Activated naive CD8-positive, alpha-beta T cell treated with anti-CD3 and anti-CD28 coated beads, Interleukin-2, amount 50 U/mL, for 24 hours (primary cell): ENCODE data around the gene STARD5.

Source experiments
- ATAC-seq: fragments of 150-1000 bp; cut with Tn5 transposase; one replicate; pipeline ENCODE4 v1.10.0; 2021
- DNase-seq: peaks from one replicate; pipeline ENCODE4 v3.0.0; 2021
- H3K27ac Mint-ChIP-seq: one replicate; pipeline ENCODE4 v1.8.0; 2021; ENCODE audit warnings: mild to moderate bottlenecking, mixed read lengths
- H3K27me3 Mint-ChIP-seq: one replicate; pipeline ENCODE4 v1.8.0; 2021; ENCODE audit warnings: mixed read lengths
- H3K36me3 Mint-ChIP-seq: one replicate; pipeline ENCODE4 v1.8.0; 2021; ENCODE audit warnings: low read depth, mixed read lengths
- H3K4me1 Mint-ChIP-seq: one replicate; pipeline ENCODE4 v1.8.0; 2021; ENCODE audit warnings: mixed read lengths
- H3K4me3 Mint-ChIP-seq: one replicate; pipeline ENCODE4 v1.8.0; 2021; ENCODE audit warnings: mild to moderate bottlenecking, moderate library complexity, mixed read lengths
- H3K9me3 Mint-ChIP-seq: one replicate; pipeline ENCODE4 v1.8.0; 2021; ENCODE audit warnings: mixed read lengths

STARD5 gene

DNA sequence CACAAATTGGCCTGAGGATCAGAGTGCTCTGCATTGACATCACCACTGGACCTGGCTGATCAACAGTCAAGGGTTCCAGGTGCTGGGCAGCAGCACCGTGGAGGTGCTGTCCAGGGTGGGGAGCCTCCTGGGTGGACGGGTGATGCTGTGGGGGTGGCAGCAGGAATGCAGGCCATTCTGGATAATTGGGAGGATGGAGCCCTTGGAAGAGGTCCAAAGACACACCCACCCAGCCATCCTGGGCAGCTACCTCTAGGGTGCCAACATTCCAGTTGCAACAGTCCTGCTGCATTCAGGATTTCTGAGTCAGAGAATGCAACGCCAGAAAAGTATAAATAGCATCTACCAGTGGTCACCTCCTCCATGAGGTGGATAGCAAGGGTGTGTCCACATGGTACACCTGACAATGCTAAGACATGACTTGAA lies 26.8 kb downstream of the STARD5 start:
- peak; percentile 12 for DNase-seq
- H3K36me3 Mint-ChIP-seq, result peaks cover 39% of the 10 kb centered on the region
- peak overlapping the region; percentile 96 for H3K4me3 Mint-ChIP-seq
- no peaks in the 10 kb centered on the region for H3K27me3 Mint-ChIP-seq
- H3K27ac Mint-ChIP-seq, result peak overlapping the region; percentile 98
- no peak for ATAC-seq
- H3K4me1 Mint-ChIP-seq, result peaks cover 92% of the 10 kb centered on the region
- H3K9me3 Mint-ChIP-seq, result no peaks in the 10 kb centered on the region

DNA sequence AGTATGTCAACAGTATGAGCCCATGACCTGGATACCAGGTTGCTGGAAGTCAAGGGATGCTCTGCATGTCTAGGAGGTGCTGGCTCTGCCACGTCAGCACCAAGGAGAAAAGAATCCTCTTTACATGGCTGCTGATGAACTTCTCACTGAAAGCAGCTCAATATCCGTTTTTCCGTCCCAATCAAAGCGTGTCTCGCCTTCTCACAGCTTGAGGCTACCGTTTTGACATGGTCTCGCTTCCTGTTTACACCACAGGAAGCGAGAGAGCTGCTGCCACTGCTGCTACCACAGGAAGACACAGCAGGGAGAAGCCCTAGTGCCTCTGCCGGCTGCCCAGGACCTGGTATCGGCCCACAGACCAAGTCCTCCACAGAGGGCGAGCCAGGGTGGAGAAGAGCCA lies 27.3 kb downstream of the STARD5 start:
- no peaks in the 10 kb centered on the region for H3K9me3 Mint-ChIP-seq
- DNase-seq, result peak; percentile 71
- peak overlapping the region; percentile 96 for H3K4me3 Mint-ChIP-seq
- no peaks in the 10 kb centered on the region for H3K27me3 Mint-ChIP-seq
- peaks cover 92% of the 10 kb centered on the region for H3K4me1 Mint-ChIP-seq
- peak overlapping the region; percentile 98 for H3K27ac Mint-ChIP-seq
- ATAC-seq, result peak; percentile 59
- H3K36me3 Mint-ChIP-seq, result peaks cover 34% of the 10 kb centered on the region

- H3K27me3 Mint-ChIP-seq, result no peaks in the 10 kb centered on the region
- peaks cover 92% of the 10 kb centered on the region for H3K4me1 Mint-ChIP-seq
- H3K27ac Mint-ChIP-seq, result peak overlapping the region; percentile 98
- ATAC-seq, result no peak
- no peaks in the 10 kb centered on the region for H3K9me3 Mint-ChIP-seq
- H3K36me3 Mint-ChIP-seq, result peaks cover 30% of the 10 kb centered on the region
- H3K4me3 Mint-ChIP-seq, result peak overlapping the region; percentile 96
- DNase-seq, result peak; percentile 8
Measured at GRCh38 chr15:81296186-81296585, 27.8 kb downstream of the STARD5 start.

DNA sequence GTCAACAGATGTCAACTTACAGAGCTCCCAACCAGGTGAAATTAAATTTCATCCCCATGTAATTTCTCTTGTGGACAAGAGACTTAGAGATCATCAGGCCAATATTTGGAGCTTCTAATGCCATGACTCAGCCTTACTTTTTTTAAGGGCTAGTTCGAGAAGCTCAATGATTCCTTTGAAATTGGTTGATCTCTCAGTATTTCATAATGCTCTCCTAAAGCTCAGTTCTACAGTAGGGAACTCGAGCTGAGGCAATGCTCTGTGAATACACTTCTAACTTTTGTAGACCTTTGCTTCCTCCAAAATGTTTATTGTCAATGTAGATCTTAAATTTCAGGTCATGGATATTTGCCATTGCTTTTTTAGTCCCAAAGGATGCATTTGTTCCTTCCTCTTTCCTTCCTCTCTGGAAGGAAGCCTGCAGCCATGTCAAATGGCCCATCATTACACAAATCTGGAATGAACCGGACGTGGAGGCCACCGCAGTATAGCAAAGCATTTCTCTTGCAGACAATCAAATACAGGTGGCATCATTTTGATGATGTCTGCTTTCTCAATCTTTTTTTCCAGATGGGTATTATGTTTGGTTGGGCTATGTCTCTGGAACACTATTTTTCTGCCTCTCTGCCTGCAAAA lies 28.3 kb downstream of the STARD5 start:
- Mint-ChIP-seq H3K4me3 (peak overlapping the region; percentile 96), H3K27me3 (no peaks in the 10 kb centered on the region), H3K9me3 (no peaks in the 10 kb centered on the region), H3K36me3 (peaks cover 24% of the 10 kb centered on the region), H3K4me1 (peaks cover 91% of the 10 kb centered on the region), H3K27ac (peak overlapping the region; percentile 98)
- DNase-seq, result no peak
- ATAC-seq, result no peak

- Mint-ChIP-seq H3K4me1 (peaks cover 95% of the 10 kb centered on the region), H3K36me3 (peaks cover 14% of the 10 kb centered on the region), H3K27ac (peak overlapping the region; percentile 98), H3K27me3 (no peaks in the 10 kb centered on the region), H3K9me3 (no peaks in the 10 kb centered on the region), H3K4me3 (peak overlapping the region; percentile 96)
- DNase-seq, result peak; percentile 47
- no peak for ATAC-seq
Measured at GRCh38 chr15:81294516-81294880, 29.4 kb downstream of the STARD5 start.

GRCh38 chr15:81293728-81294515 lies 30.0 kb downstream of the STARD5 start:
- Mint-ChIP-seq H3K9me3 (no peaks in the 10 kb centered on the region), H3K4me3 (peak overlapping the region; percentile 96), H3K36me3 (peaks cover 9% of the 10 kb centered on the region), H3K27ac (peak overlapping the region; percentile 98), H3K27me3 (no peaks in the 10 kb centered on the region), H3K4me1 (peaks cover 97% of the 10 kb centered on the region)
- ATAC-seq (peak; percentile 69), DNase-seq (peak; percentile 76)

GRCh38 chr15:81292523-81293001 lies 31.4 kb downstream of the STARD5 start:
- peaks cover 10% of the 10 kb centered on the region for H3K9me3 Mint-ChIP-seq
- DNase-seq, result peak; percentile 67
- ATAC-seq, result peak; percentile 20
- H3K4me3 Mint-ChIP-seq, result peak overlapping the region; percentile 96
- H3K4me1 Mint-ChIP-seq, result peaks cover 96% of the 10 kb centered on the region
- H3K27me3 Mint-ChIP-seq, result no peaks in the 10 kb centered on the region
- H3K27ac Mint-ChIP-seq, result peak overlapping the region; percentile 98
- H3K36me3 Mint-ChIP-seq, result peaks cover 14% of the 10 kb centered on the region

GRCh38 chr15:81291916-81292522 lies 31.9 kb downstream of the STARD5 start:
- peaks cover 12% of the 10 kb centered on the region for H3K9me3 Mint-ChIP-seq
- peak overlapping the region; percentile 96 for H3K4me3 Mint-ChIP-seq
- H3K4me1 Mint-ChIP-seq, result peaks cover 97% of the 10 kb centered on the region
- ATAC-seq (no peak), DNase-seq (no peak)
- peaks cover 15% of the 10 kb centered on the region for H3K36me3 Mint-ChIP-seq
- H3K27ac Mint-ChIP-seq, result peak overlapping the region; percentile 98
- no peaks in the 10 kb centered on the region for H3K27me3 Mint-ChIP-seq

DNA sequence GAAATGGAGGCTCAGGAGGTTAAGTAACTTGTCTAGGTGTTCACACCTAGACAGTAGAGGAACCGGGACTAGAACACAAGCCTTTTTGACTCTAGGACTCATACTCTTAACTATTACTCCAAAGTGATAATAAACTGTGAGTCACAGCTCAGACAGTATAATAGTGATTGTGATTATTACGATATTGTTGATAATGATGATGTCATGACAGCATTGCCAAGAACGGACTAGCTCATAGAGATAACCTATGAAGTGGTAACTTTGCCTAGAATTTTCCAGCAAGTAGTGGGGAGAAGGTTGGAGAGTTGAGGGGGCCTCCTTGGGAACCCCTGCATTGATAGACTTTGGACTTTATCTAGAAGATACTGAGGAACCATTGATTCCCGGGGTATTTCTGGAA lies 34.0 kb downstream of the STARD5 start:
- Mint-ChIP-seq H3K4me1 (peaks cover 97% of the 10 kb centered on the region), H3K9me3 (peaks cover 22% of the 10 kb centered on the region), H3K27ac (peak overlapping the region; percentile 68), H3K4me3 (no peak overlapping the region), H3K27me3 (no peaks in the 10 kb centered on the region), H3K36me3 (peaks cover 29% of the 10 kb centered on the region)
- ATAC-seq (no peak), DNase-seq (no peak)

- DNase-seq (no peak), ATAC-seq (no peak)
- peaks cover 34% of the 10 kb centered on the region for H3K36me3 Mint-ChIP-seq
- no peaks in the 10 kb centered on the region for H3K27me3 Mint-ChIP-seq
- peaks cover 22% of the 10 kb centered on the region for H3K9me3 Mint-ChIP-seq
- H3K4me1 Mint-ChIP-seq, result peaks cover 93% of the 10 kb centered on the region
- peak overlapping the region; percentile 9 for H3K27ac Mint-ChIP-seq
- no peak overlapping the region for H3K4me3 Mint-ChIP-seq
Measured at GRCh38 chr15:81288616-81289015, 35.3 kb downstream of the STARD5 start.

DNA sequence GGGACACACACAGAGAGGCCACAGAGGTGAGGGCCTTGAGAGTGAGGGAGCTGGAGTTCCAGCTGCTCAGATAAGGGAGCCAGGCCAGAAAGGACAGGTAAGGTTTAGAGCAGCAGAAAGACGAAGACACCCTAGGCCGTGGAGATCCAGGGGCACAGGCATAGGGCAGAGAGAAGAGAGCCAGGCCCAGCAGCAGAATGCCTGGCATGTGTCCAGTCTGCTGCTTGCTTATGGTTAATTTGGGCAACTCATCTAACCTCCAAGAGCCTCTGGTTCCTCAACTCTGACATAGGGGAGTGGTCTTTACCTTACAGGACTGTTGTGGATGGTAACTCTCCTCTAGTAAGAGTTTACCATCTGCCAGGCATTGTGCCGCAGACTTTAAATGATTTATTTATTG lies 35.9 kb downstream of the STARD5 start:
- Mint-ChIP-seq H3K36me3 (peaks cover 34% of the 10 kb centered on the region), H3K27me3 (no peaks in the 10 kb centered on the region), H3K27ac (peak overlapping the region; percentile 97), H3K4me3 (no peak overlapping the region), H3K9me3 (peaks cover 22% of the 10 kb centered on the region), H3K4me1 (peaks cover 87% of the 10 kb centered on the region)
- DNase-seq (no peak), ATAC-seq (no peak)

DNA sequence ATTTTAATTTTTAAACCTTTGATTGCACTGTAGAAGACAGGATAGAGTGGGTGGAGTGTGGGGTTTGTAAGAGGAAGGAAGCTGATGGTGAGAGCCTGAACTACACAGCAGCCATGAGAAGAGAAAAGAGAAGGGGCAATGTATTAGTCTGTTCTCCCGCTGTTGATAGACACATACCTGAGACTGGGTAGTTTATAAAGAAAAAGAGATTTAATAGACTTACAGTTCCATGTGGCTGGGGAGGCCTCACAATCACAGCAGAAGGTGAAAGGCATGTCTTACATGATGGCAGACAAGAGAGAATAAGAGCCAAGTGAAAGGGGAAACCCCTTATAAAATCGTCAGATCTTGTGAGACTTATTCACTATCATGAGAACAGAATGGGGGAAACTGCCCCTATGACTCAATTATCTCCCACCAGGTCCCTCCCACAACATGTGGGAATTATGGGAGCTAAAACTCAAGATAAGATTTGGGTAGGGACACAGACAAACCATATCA lies 37.3 kb downstream of the STARD5 start:
- Mint-ChIP-seq H3K27me3 (no peaks in the 10 kb centered on the region), H3K27ac (peak overlapping the region; percentile 97), H3K9me3 (peaks cover 22% of the 10 kb centered on the region), H3K4me1 (peaks cover 78% of the 10 kb centered on the region), H3K36me3 (peaks cover 41% of the 10 kb centered on the region), H3K4me3 (peak overlapping the region; percentile 84)
- DNase-seq (no peak), ATAC-seq (peak; percentile 80)

DNA sequence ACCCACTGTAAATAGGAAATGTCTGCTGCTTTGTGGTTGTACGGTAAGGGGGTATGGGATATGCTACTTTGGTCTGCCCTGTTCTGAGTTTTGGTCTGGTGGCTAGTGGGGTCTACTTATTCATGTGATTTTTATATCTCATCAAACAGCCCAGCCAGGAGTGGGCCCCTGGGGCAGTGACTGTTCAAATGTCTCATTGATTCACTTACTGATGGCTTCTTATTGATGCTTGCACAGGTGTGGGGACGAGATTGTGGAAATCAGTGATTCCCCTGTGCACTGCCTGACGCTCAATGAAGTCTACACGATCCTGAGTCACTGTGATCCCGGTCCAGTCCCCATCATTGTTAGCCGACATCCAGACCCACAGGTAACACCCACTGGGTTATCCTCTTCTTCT lies 38.5 kb downstream of the STARD5 start:
- H3K27me3 Mint-ChIP-seq, result no peaks in the 10 kb centered on the region
- peak overlapping the region; percentile 84 for H3K4me3 Mint-ChIP-seq
- peak overlapping the region; percentile 97 for H3K27ac Mint-ChIP-seq
- H3K36me3 Mint-ChIP-seq, result peaks cover 43% of the 10 kb centered on the region
- no peak for ATAC-seq
- peaks cover 22% of the 10 kb centered on the region for H3K9me3 Mint-ChIP-seq
- DNase-seq, result no peak
- H3K4me1 Mint-ChIP-seq, result peaks cover 75% of the 10 kb centered on the region

DNA sequence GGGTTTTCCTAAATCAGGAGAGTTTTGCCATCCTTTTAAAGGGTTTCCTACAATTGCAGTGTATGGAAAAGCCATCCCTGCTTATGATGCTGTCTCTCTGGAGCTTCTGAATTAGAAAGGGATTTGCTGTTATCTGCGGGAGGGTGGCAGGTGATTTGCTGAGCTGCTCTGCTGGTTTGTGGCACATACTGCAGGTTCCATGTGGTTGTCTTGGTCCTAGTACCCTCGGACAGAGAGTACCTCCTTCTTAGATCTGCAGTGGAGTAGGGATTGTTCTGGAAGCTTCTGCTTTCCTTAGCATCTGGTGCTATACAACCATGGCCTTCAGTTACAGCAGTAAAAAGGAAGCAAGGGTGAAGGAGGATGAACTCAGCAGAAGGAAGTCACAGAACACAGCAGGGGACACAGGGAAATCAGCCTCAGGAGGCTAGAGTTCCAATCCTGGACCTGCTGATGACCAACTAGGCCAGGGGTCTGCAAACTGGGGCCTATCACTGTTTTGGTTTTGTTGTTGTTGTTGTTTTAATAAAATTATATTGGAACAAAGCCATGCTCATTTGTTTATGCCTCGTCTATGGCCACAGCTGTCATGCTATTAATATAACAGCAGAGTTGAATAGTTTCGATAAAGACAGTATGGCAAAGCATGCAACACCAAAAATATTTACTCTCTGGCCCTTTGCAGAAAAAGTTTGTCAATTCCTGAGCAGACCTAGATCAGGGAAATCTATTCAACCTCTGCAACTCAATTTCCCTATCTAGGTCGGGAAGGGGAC lies 39.5 kb downstream of the STARD5 start:
- Mint-ChIP-seq H3K4me3 (peak overlapping the region; percentile 84), H3K27ac (peak overlapping the region; percentile 97), H3K36me3 (peaks cover 43% of the 10 kb centered on the region), H3K4me1 (peaks cover 67% of the 10 kb centered on the region), H3K9me3 (peaks cover 22% of the 10 kb centered on the region), H3K27me3 (no peaks in the 10 kb centered on the region)
- ATAC-seq (no peak), DNase-seq (no peak)
